CD14-positive monocyte (primary cell): ENCODE data around the gene C4orf54. TPM values are rescaled to one million over a fixed set of nuclear protein-coding genes. Genes with fewer than 3 reads are reported as not detected.

ENCODE experiments used
- DNase-seq, 3 donors: peaks; one replicate each; pipeline ENCODE4 v3.0.0-alpha.2; 2011 to 2022
- H2AFZ ChIP-seq: 2 replicates; pipeline ENCODE4 v1.6.0; 2012; ENCODE audit warnings: mild to moderate bottlenecking, low read depth, low read length, inconsistent platforms; ENCODE audit not compliant: insufficient read depth, poor library complexity, severe bottlenecking
- H3K27ac ChIP-seq, 2 donors: 1 replicate in 1 of 2; 2 replicates in 1 of 2; pipeline ENCODE4 v1.5.1; 2012 to 2013; ENCODE audit warnings: low read length in 2 of 2, control low read depth in 1 of 2, inconsistent platforms in 1 of 2, low read depth in 1 of 2, mild to moderate bottlenecking in 1 of 2
- H3K27me3 ChIP-seq, 2 donors: one replicate each; pipeline versions ENCODE4 v1.6.0 to v1.6.1; 2011 to 2013; ENCODE audit warnings: low read length in 2 of 2; ENCODE audit not compliant: control insufficient read depth in 2 of 2, insufficient read depth in 2 of 2
- H3K36me3 ChIP-seq, 2 donors: replicated peaks in 1 of 2; 1 replicate in 1 of 2; 2 replicates in 1 of 2; pipeline versions ENCODE4 v1.5.1 to v1.6.1; 2012 to 2013; ENCODE audit warnings: low read length in 2 of 2, control low read depth in 1 of 2, inconsistent platforms in 1 of 2, mild to moderate bottlenecking in 1 of 2; ENCODE audit not compliant: insufficient read depth in 2 of 2, control insufficient read depth in 1 of 2
- H3K4me1 ChIP-seq, 2 donors: 1 replicate in 1 of 2; 2 replicates in 1 of 2; pipeline versions ENCODE4 v1.5.1 to v1.6.1; 2012 to 2013; ENCODE audit warnings: low read length in 2 of 2, control low read depth in 1 of 2, inconsistent platforms in 1 of 2, mild to moderate bottlenecking in 1 of 2, moderate library complexity in 1 of 2; ENCODE audit not compliant: insufficient read depth in 2 of 2, control insufficient read depth in 1 of 2
- H3K4me2 ChIP-seq: replicated peaks from 2 replicates; pipeline ENCODE3; 2012; ENCODE audit warnings: low read length, moderate library complexity, mild to moderate bottlenecking; ENCODE audit not compliant: poor library complexity, severe bottlenecking; ENCODE audit errors: extremely low read depth
- H3K4me3 ChIP-seq, 3 experiments: fragments of 200-600 bp in 1 of 3; sonication (generic) in 1 of 3; replicated peaks in 1 of 3; 1 replicate in 2 of 3; 2 replicates in 1 of 3; pipeline ENCODE4 v1.5.1; 2011 to 2013; ENCODE audit warnings: low read length in 3 of 3, mild to moderate bottlenecking in 3 of 3, control low read depth in 2 of 3, low read depth in 2 of 3, inconsistent platforms in 1 of 3, moderate library complexity in 1 of 3
- H3K79me2 ChIP-seq: 2 replicates; pipeline ENCODE4 v1.6.0; 2012; ENCODE audit warnings: mild to moderate bottlenecking, control low read depth, inconsistent platforms, low read length, moderate library complexity; ENCODE audit not compliant: insufficient read depth
- H3K9ac ChIP-seq: 2 replicates; pipeline ENCODE4 v1.6.0; 2017; ENCODE audit warnings: low read length, mild to moderate bottlenecking; ENCODE audit not compliant: insufficient read depth, poor library complexity, severe bottlenecking
- H3K9me3 ChIP-seq, 2 donors: replicated peaks in 1 of 2; 1 replicate in 1 of 2; 2 replicates in 1 of 2; pipeline versions ENCODE4 v1.5.1 to v1.6.1; 2012 to 2013; ENCODE audit warnings: low read length in 2 of 2, control low read depth in 1 of 2; ENCODE audit not compliant: control insufficient read depth in 1 of 2, insufficient read depth in 1 of 2
- H4K20me1 ChIP-seq: 2 replicates; pipeline ENCODE4 v1.6.0; 2012; ENCODE audit warnings: mild to moderate bottlenecking, low read length, control low read depth, moderate library complexity; ENCODE audit not compliant: insufficient read depth
- H3K27ac Mint-ChIP-seq, 7 donors: one replicate each; pipeline ENCODE4 v1.8.0; 2020; ENCODE audit warnings: mild to moderate bottlenecking in 7 of 7, mixed read lengths in 7 of 7, moderate library complexity in 6 of 7, inconsistent platforms in 2 of 7
- H3K27me3 Mint-ChIP-seq, 3 donors: one replicate each; pipeline ENCODE4 v1.8.0; 2021 to 2022; ENCODE audit warnings: low read depth in 3 of 3, mild to moderate bottlenecking in 3 of 3, mixed read lengths in 3 of 3, moderate library complexity in 3 of 3, inconsistent platforms in 1 of 3
- H3K36me3 Mint-ChIP-seq, 2 donors: one replicate each; pipeline ENCODE4 v1.8.0; 2020; ENCODE audit warnings: mixed read lengths in 2 of 2, inconsistent platforms in 1 of 2, mild to moderate bottlenecking in 1 of 2
- H3K4me1 Mint-ChIP-seq: one replicate; pipeline ENCODE4 v1.8.0; 2020; ENCODE audit warnings: mild to moderate bottlenecking, mixed read lengths
- H3K4me3 Mint-ChIP-seq, 2 donors: one replicate each; pipeline ENCODE4 v1.8.0; 2020; ENCODE audit warnings: mild to moderate bottlenecking in 2 of 2, mixed read lengths in 2 of 2, moderate library complexity in 1 of 2
- H3K9me3 Mint-ChIP-seq, 7 donors: one replicate each; pipeline ENCODE4 v1.8.0; 2020 to 2022; ENCODE audit warnings: mixed read lengths in 7 of 7, mild to moderate bottlenecking in 6 of 7, moderate library complexity in 6 of 7, inconsistent platforms in 2 of 7
- WGBS: methylation state at CpG from one replicate; pipeline ENCODE4 v1.1.5; 2013; ENCODE audit warnings: missing lambda C conversion rate; ENCODE audit not compliant: insufficient coverage; 5-methylcytosine and 5-hydroxymethylcytosine counted together
- intact Hi-C, 2 donors: fragments of 100-400 bp; cut with micrococcal nuclease; formaldehyde crosslinking; loops; one replicate each; pipeline versions ENCODE4 v1.15.0 to v1.15.1; 2023
- polyA plus RNA-seq, 3 donors: library from polyadenylated mRNA; depleted of rRNA in 1 of 3; unstranded in 2 of 3; stranded (reverse) in 1 of 3; fragments of 300-500 nt in 2 of 3; fragments of >200 nt in 1 of 3; fragmentation: Illumina TruSeq in 2 of 3; gene quantifications; 1 replicate in 2 of 3; 2 replicates in 1 of 3; pipeline ENCODE4 v1.2.3, GENCODE V29; 2012 to 2021
- TF ChIP-seq, protein P1 (sequence below): fragments of 200-600 bp; IDR thresholded peaks from one replicate; pipeline ENCODE4 v1.8.0; 2022; ENCODE audit warnings: antibody characterized with exemption, mild to moderate bottlenecking

The C4orf54 gene
- polyA plus RNA-seq, 3 donors: not detected

DNA sequence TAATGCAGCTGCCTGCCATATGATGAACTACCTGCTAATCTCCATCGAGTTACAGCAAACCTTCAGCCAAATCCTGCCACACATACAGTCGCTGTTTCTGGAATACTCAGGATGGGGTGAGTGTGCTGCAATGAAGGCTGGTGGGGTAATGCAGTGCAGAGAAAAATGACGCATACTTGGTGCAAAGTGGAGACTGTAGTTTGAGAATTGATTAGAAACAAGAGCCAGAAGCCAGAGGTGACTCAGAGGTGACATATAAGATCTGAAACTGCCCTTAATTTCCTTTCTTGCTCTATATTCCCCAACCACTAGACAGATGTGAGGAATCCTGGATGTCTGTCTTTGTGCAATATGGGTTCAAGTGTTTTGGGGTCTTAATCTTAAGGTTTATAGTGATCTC is 22.0 kb downstream of the C4orf54 start:
- no CpG with 5 or more reads among the region's 3 CpGs for WGBS

DNA sequence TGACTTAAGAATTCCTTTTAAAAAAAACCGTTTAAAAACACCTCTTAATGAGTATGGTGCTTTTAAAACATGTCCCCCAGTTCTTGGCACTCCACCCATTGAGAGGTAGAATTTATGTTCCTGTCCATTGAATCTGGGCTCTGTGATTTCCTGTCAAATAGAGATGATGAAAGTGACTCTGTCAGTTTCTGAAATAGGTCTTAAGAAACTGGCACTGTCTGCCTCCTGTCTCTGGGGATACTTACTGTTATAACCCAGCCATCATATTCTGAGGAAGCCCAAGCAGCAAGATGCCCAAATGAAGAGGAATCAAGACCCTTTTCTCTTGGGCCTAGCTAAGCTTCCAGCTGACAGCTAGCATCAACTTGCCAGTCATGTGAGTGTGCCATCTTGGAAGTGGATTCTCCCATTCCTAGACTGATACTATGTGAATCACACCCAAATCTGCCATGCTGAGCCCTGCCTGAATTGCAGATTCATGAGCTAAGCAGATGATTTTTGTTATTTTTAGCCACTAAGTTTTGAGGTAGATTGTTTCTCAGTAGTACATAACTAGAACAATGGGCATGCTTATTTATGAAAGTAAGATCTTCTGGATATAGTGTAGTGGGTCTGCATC is 22.8 kb downstream of the C4orf54 start:
- Histone ChIP-seq H3K4me2 (no peak overlapping the region), H3K36me3 (no peaks in the 10 kb centered on the region), H3K79me2 (no peaks in the 10 kb centered on the region), H3K9ac (no peak overlapping the region), H3K27ac (no peak overlapping the region), H3K27me3 (no peaks in the 10 kb centered on the region), H3K4me3 (no peak overlapping the region), H4K20me1 (no peaks in the 10 kb centered on the region), H3K9me3 (no peaks in the 10 kb centered on the region), H3K4me1 (no peaks in the 10 kb centered on the region), H2AFZ (no peak overlapping the region)
- TF ChIP-seq, protein P1, sequence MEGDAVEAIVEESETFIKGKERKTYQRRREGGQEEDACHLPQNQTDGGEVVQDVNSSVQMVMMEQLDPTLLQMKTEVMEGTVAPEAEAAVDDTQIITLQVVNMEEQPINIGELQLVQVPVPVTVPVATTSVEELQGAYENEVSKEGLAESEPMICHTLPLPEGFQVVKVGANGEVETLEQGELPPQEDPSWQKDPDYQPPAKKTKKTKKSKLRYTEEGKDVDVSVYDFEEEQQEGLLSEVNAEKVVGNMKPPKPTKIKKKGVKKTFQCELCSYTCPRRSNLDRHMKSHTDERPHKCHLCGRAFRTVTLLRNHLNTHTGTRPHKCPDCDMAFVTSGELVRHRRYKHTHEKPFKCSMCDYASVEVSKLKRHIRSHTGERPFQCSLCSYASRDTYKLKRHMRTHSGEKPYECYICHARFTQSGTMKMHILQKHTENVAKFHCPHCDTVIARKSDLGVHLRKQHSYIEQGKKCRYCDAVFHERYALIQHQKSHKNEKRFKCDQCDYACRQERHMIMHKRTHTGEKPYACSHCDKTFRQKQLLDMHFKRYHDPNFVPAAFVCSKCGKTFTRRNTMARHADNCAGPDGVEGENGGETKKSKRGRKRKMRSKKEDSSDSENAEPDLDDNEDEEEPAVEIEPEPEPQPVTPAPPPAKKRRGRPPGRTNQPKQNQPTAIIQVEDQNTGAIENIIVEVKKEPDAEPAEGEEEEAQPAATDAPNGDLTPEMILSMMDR: no peak
- no peaks in the 10 kb centered on the region for H3K36me3 Mint-ChIP-seq
- no peak for DNase-seq
- H3K4me1 Mint-ChIP-seq: no peaks in the 10 kb centered on the region
- no peaks in the 10 kb centered on the region for H3K9me3 Mint-ChIP-seq
- peaks cover 0 to 2% (median 0%) of the 10 kb centered on the region in 3 donors for H3K27me3 Mint-ChIP-seq
- H3K4me3 Mint-ChIP-seq: no peak overlapping the region
- no peak overlapping the region for H3K27ac Mint-ChIP-seq
- no CpG with 5 or more reads among the region's 1 CpG for WGBS
- intact Hi-C loops: no loop called here

More for the DNA sequence above, 22.0 kb downstream of the C4orf54 start:
- Histone ChIP-seq H3K36me3 (no peaks in the 10 kb centered on the region), H3K9me3 (no peaks in the 10 kb centered on the region), H3K4me2 (no peak overlapping the region), H3K4me1 (no peaks in the 10 kb centered on the region), H3K79me2 (no peaks in the 10 kb centered on the region), H4K20me1 (no peaks in the 10 kb centered on the region), H3K27me3 (no peaks in the 10 kb centered on the region), H3K9ac (no peak overlapping the region), H3K27ac (no peak overlapping the region), H2AFZ (no peak overlapping the region), H3K4me3 (no peak overlapping the region)
- TF ChIP-seq, protein P1: no peak
- no peak for DNase-seq
- H3K4me1 Mint-ChIP-seq: no peaks in the 10 kb centered on the region
- H3K27ac Mint-ChIP-seq: no peak overlapping the region
- no peaks in the 10 kb centered on the region for H3K36me3 Mint-ChIP-seq
- peaks cover 0 to 2% (median 0%) of the 10 kb centered on the region in 3 donors for H3K27me3 Mint-ChIP-seq
- intact Hi-C loops: no loop called here
- H3K4me3 Mint-ChIP-seq: no peak overlapping the region
- H3K9me3 Mint-ChIP-seq: no peaks in the 10 kb centered on the region
